Measurements from ENCODE around the gene MSMP. TPM values are rescaled to one million over a fixed set of nuclear protein-coding genes. Genes with fewer than 3 reads are reported as not detected.

MSMP gene
- total RNA-seq, 4 donors from 2014 or later = 1.3 TPM; not detected in 3

- H3K4me3 ChIP-seq = no peak overlapping the region
- no peak for TF ChIP-seq POLR2AphosphoS5 (IDR thresholded peaks at IDR 0.05)
- TF ChIP-seq EP300 (IDR thresholded peaks at IDR 0.05) = no peak
- no peak for TF ChIP-seq POLR2A (IDR thresholded peaks at IDR 0.05; ENCODE audit: low read depth)
- TF ChIP-seq, protein P1, sequence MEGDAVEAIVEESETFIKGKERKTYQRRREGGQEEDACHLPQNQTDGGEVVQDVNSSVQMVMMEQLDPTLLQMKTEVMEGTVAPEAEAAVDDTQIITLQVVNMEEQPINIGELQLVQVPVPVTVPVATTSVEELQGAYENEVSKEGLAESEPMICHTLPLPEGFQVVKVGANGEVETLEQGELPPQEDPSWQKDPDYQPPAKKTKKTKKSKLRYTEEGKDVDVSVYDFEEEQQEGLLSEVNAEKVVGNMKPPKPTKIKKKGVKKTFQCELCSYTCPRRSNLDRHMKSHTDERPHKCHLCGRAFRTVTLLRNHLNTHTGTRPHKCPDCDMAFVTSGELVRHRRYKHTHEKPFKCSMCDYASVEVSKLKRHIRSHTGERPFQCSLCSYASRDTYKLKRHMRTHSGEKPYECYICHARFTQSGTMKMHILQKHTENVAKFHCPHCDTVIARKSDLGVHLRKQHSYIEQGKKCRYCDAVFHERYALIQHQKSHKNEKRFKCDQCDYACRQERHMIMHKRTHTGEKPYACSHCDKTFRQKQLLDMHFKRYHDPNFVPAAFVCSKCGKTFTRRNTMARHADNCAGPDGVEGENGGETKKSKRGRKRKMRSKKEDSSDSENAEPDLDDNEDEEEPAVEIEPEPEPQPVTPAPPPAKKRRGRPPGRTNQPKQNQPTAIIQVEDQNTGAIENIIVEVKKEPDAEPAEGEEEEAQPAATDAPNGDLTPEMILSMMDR (IDR thresholded peaks at IDR 0.05) = no peak
- no peak overlapping the region for H3K27ac ChIP-seq (replicated peaks in 1 of 4)
- no peaks in the 10 kb centered on the region for H3K9me3 ChIP-seq
- intact Hi-C loops (cut with DNase I) = no loop called here
- H3K36me3 ChIP-seq = no peaks in the 10 kb centered on the region
- peaks cover 20 to 29% (median 26%) of the 10 kb centered on the region in 4 donors for H3K4me1 ChIP-seq
- DNase-seq (ENCODE audit: extremely low spot score) = no peak
- H3K27me3 ChIP-seq = no peaks in the 10 kb centered on the region
- 95% methylated on average over 1 of the region's 1 CpG for WGBS
These were observed 15.7 kb upstream of the MSMP start for GRCh38 chr9:35769763-35770162.

DNA sequence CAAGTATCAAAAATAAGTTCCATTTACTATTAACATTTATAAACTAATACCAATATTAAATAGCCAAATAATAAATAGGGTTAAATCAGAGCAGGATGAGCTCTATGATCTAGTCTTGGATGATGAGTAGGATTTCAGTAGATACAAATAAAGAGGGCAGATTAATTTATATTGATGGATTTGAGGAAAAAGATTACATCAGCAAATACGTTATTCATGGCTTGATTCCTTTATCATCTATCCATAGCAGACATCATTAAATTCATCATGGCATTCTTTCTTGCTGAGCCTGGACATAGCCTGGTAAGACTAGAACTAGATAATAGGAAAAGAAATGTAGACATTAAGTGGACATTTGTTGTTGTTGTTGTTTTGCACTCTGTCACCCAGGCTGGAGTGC, 13.4 kb upstream of the MSMP start:
- Histone ChIP-seq H3K27me3 (no peaks in the 10 kb centered on the region), H3K4me1 (peaks cover 20 to 29% (median 26%) of the 10 kb centered on the region in 4 donors), H3K4me3 (no peak overlapping the region), H3K27ac (replicated peaks in 1 of 4) (no peak overlapping the region), H3K9me3 (no peaks in the 10 kb centered on the region), H3K36me3 (no peaks in the 10 kb centered on the region)
- whole genome bisulfite sequencing = 88% methylated on average over 1 of the region's 1 CpG
- DNase-seq (ENCODE audit: extremely low spot score) = no peak
- intact Hi-C loops (cut with DNase I) = no loop called here
- TF ChIP-seq POLR2AphosphoS5 (IDR thresholded peaks at IDR 0.05) = no peak

- no peak for DNase-seq (ENCODE audit: extremely low spot score)
- Histone ChIP-seq H3K27me3 (no peaks in the 10 kb centered on the region), H3K27ac (replicated peaks in 1 of 4) (no peak overlapping the region), H3K9me3 (no peaks in the 10 kb centered on the region), H3K36me3 (no peaks in the 10 kb centered on the region), H3K4me1 (peaks cover 17 to 25% (median 23%) of the 10 kb centered on the region in 4 donors), H3K4me3 (no peak overlapping the region)
- 87% methylated on average over 2 of the region's 2 CpGs for WGBS
- TF ChIP-seq POLR2A (IDR thresholded peaks at IDR 0.05; ENCODE audit: low read depth) (no peak), EP300 (IDR thresholded peaks at IDR 0.05) (no peak), POLR2AphosphoS5 (IDR thresholded peaks at IDR 0.05) (no peak)
- TF ChIP-seq, protein P1 (IDR thresholded peaks at IDR 0.05) = no peak
- intact Hi-C loops (cut with DNase I) = no loop called here
These were observed 12.9 kb upstream of the MSMP start for GRCh38 chr9:35766997-35767396.

- WGBS = 100% methylated on average over 1 of the region's 1 CpG
- H3K36me3 ChIP-seq = no peaks in the 10 kb centered on the region
- H3K4me3 ChIP-seq = no peak overlapping the region
- no peaks in the 10 kb centered on the region for H3K9me3 ChIP-seq
- no peak overlapping the region for H3K27ac ChIP-seq (replicated peaks in 1 of 4)
- no peaks in the 10 kb centered on the region for H3K27me3 ChIP-seq
- peaks cover 0 to 8% (median 4%) of the 10 kb centered on the region in 4 donors for H3K4me1 ChIP-seq
- no peak for TF ChIP-seq POLR2AphosphoS5 (IDR thresholded peaks at IDR 0.05)
- TF ChIP-seq POLR2A (IDR thresholded peaks at IDR 0.05; ENCODE audit: low read depth) = no peak
- TF ChIP-seq EP300 (IDR thresholded peaks at IDR 0.05) = no peak
- TF ChIP-seq, protein P1 (IDR thresholded peaks at IDR 0.05) = no peak
- no peak for DNase-seq (ENCODE audit: extremely low spot score)
- intact Hi-C loops (cut with DNase I) = no loop called here
These were observed 9.7 kb upstream of the MSMP start for GRCh38 chr9:35763803-35764202.

DNA sequence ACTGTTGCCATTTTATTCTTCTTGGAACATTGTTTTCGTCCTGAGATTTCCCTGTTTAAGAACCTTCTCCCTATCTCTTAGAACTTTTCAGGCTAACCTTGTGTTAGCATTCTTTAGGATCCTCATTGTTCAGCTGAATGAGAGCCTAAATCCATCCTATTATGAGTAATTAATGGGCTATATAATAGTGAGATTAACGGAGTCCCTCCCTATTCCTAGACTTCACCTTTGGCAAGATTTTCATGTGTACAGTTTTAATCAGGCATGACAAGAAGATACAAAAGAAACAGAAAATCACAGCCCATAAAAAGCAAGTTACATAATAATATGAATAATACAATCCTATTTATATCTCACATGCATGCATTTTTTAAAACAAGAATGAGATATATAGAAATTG, 9.1 kb upstream of the MSMP start:
- intact Hi-C loops (cut with DNase I) = no loop called here
- no peaks in the 10 kb centered on the region for H3K36me3 ChIP-seq
- peaks cover 6 to 15% (median 11%) of the 10 kb centered on the region in 4 donors for H3K4me1 ChIP-seq
- no peaks in the 10 kb centered on the region for H3K27me3 ChIP-seq
- WGBS = 80% methylated on average over 2 of the region's 2 CpGs
- no peaks in the 10 kb centered on the region for H3K9me3 ChIP-seq
- H3K27ac ChIP-seq (replicated peaks in 1 of 4) = no peak overlapping the region
- DNase-seq (ENCODE audit: extremely low spot score) = no peak
- TF ChIP-seq, protein P1 (IDR thresholded peaks at IDR 0.05) = no peak
- H3K4me3 ChIP-seq = no peak overlapping the region

Measured in esophagus muscularis mucosa (tissue), 4 donors.